Amniotic epithelial cell (primary cell): ENCODE results near the gene SLC25A25.
A peak's percentile ranks its signal among the peaks of the same experiment; 100 is the strongest.
"Not testable (repeated sequence)": the region's sequence is repeated elsewhere in the genome, so short reads cannot be mapped to it uniquely, and the experiment has no call there.

Experiments used
- DNase-seq: peaks from one replicate; pipeline ENCODE4 v3.0.0-alpha.2; 2010; ENCODE audit warnings: low read depth

Gene SLC25A25

GRCh38 chr9:128109050-128109709 lies 41.1 kb downstream of the SLC25A25 start:
- no peak for DNase-seq

DNA sequence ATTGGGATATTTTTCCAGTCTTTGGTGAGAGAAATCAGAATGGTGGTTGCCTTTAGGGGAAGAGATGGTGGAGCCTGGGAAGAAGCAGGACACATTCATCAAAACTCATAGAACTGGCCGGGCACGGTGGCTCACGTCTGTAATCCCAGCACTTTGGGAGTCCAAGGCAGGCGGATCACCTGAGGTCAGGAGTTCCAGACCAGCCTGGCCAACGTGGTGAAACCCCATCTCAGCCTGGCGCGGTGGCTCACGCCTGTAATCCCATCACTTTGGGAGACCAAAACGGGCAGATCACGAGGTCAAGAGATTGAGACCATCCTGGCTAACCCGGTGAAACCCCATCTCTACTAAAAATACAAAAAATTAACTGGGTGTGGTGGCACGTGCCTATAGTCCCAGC lies 43.7 kb downstream of the SLC25A25 start:
- DNase-seq, result not testable (repeated sequence)

GRCh38 chr9:128113526-128114325 lies 45.7 kb downstream of the SLC25A25 start:
- DNase-seq, result no peak

DNA sequence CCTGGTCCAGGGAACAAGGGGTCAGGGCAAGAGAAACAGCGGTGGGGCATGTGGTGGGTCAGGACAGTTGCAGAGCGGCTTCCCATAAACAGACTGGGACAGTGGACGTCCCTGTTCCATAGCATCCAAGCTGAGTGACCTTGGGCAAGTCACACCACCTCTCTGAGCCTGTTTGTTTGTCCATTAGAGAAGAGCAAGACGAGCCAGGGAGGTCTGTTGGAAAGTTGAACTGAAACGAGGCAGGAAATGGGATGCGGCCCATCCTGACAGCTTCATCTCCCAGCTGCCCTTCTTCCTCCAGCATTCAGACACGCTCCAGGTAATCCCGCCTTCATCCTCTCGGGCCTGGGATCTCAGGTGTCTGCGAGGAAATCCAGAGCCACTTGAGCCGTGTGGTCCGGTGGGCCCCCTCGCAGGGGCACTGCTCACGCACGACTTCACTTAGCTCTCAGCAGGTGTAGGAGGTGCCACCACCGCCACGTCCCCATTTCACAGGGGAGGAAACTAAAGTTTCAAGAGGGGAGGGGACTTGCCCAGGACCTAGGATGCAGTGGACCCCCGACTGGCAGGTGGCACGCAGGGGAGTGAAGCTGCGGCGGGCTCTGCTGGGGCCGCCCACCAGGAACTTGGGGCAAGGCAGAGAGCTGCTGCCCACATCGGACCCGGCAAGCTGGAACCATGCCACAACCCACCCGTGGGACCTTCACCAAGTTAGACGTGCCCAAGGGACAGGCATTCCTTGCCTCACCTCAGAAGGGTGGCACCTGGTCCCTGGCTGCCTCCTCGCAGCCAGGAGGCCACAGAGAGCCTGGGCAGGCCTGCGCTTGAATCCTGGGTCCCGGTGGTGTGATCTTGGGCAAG lies 46.5 kb downstream of the SLC25A25 start:
- no peak for DNase-seq

- no peak for DNase-seq
Measured at GRCh38 chr9:128115187-128116103, 47.4 kb downstream of the SLC25A25 start.

- DNase-seq, result no peak
Measured at GRCh38 chr9:128116104-128117083, 48.4 kb downstream of the SLC25A25 start.

- DNase-seq, result peak; percentile 71
Measured at GRCh38 chr9:128117613-128118471, 49.8 kb downstream of the SLC25A25 start.

DNA sequence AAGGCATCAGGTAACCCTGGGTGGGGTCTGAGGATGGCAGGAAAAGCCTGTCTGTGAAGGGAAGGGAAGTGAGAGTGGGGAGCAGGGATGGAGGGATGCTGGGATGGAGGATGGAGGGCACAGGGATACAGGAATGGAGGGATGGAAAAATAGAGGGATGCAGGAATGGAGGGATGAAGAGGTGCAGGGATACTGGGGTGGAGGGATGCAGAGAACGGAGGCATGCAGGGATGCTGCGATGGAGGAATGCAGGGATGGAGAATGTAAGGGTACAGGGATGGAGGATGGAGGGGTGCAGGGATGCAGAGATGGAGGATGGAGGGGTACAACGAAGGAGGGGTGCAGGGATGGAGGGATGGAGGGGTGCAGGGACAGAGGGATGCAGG lies 50.4 kb downstream of the SLC25A25 start:
- no peak for DNase-seq

DNA sequence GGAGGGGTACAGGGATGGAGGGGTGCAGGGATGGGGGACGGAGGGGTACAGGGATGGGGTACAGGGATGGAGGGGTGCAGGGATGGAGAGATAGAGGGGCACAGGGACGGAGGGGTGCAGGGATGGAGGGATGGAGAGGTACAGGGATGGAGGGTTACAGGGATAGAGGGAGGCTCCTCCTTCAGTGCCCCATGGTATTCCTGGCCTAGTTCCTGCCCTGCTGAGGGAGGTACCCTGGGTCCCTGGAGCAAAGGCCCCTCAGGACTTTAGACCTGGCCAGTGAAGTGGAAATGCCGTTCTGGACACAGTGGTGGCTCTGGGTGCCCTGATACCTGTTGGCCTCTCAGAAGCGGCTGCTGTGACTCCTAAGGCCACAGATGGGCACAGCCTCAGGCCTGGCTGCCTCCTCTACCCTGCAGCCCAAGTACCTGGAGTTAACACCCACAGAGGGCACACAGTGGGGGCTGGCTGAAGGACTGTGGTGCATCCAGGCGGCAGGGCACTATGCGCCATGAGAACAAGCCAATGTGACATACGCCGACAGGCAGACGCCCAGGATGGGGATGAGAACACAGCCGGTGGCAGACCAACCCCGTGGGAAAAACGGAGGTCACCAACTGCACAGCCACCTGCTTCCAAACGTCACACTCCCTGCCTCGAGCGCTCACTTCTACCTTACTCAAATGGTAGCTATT lies 51.1 kb downstream of the SLC25A25 start:
- DNase-seq, result no peak

DNA sequence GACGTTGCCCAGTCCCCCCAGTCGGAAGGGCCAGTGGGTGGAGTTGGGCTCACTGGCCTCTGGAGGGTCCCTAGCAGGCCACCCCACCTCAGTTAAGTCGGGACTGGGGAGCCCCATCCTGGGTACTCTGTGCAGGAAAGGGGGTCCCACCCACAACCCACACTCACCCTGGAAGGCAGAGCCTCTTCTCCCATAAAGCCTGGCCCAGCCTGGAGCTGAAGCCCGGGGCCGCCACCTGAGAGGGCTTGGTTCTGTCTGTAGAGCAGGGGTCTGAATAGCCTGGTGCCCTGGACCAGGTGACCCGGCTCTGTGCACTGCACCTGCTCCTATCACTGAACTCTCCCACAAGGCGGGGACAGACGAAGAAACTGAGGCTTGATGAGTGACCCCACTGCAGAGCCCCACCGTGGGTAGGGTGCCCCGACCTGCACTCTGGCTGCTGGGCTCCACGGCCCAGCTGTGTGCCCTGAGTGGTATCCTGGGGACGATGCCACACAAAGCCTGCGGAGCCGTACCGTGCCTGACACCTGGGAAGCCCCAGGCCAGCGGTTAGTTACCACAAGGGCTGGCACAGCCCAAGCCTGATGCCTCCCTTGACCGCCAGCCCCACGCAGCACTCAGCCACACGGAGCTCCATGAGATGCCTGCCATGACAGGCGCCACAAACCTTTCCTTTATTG lies 52.2 kb downstream of the SLC25A25 start:
- no peak for DNase-seq

- DNase-seq, result no peak
Measured at GRCh38 chr9:128120741-128121465, 52.9 kb downstream of the SLC25A25 start.

DNA sequence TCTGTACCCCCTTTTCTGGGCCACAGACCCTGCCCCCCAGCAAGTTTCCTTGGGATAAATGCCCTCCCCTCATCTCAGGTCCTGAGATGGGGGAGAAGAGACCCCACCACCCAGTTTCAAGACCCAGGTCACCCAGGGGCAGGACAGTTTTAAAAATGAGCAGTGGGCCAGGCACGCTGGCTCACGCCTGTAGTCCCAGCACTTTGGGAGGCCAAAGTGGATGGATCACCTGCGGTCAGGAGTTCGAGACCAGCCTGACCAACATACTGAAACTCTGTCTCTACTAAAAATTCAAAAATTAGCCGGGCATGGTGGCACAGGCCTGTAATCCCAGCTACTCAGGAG lies 53.4 kb downstream of the SLC25A25 start:
- no peak for DNase-seq

- DNase-seq, result no peak
Measured at GRCh38 chr9:128121924-128122808, 54.1 kb downstream of the SLC25A25 start.

GRCh38 chr9:128122809-128123175 lies 54.8 kb downstream of the SLC25A25 start:
- no peak for DNase-seq

DNA sequence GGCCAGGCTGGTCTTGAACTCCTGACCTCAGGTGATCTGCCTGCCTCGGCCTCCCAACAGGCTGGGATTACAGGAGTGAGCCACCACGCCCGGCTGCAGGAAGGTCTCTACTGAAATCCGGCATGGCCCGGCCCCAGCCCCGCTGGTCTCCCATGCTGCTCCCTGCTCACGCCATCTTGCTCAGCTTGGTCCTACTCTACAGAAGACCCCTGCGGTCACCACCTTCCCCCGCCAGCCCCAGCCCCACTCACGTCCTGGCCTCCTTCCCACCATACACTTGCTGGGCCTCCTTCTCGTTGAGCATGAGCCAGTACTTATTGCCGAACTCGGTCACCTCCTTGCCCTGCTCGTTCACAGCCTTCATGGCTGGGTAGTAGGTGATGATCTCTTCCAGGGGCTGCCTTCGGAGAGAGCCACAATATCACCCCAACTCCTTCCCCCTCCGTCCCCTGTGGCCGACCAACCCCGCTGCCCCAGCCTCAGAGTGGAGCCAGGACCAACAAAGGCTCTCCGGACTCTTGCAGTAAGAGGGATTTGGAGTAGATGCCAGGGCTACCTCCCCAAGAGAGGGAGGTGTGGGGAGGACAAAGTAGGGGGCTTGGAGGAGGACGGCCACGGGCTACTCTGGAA lies 55.5 kb downstream of the SLC25A25 start:
- DNase-seq, result no peak

- DNase-seq, result no peak
Measured at GRCh38 chr9:128124451-128124850, 56.4 kb downstream of the SLC25A25 start.
